Liver (tissue), 9 donors: ENCODE data around the gene PARP16. TPM values are rescaled to one million over a fixed set of nuclear protein-coding genes. Genes with fewer than 3 reads are reported as not detected.

Experiments used
- DNase-seq: peaks from one replicate; pipeline ENCODE4 v3.0.0-alpha.2; 2017; ENCODE audit warnings: low spot score
- H3K27ac ChIP-seq, 2 donors: one replicate each; pipeline ENCODE4 v1.7.0; 2013; ENCODE audit warnings: inconsistent platforms in 2 of 2, low read length in 2 of 2, control low read depth in 1 of 2, low read depth in 1 of 2, mild to moderate bottlenecking in 1 of 2
- H3K27me3 ChIP-seq, 4 donors: one replicate each; pipeline versions ENCODE4 v1.6.1 to v1.7.0; 2013; ENCODE audit warnings: low read length in 3 of 4, inconsistent platforms in 1 of 4, mild to moderate bottlenecking in 1 of 4, moderate library complexity in 1 of 4; ENCODE audit not compliant: control insufficient read depth in 4 of 4, insufficient read depth in 4 of 4
- H3K36me3 ChIP-seq, 4 donors: one replicate each; pipeline versions ENCODE4 v1.6.1 to v1.7.0; 2013; ENCODE audit warnings: low read length in 3 of 4, mild to moderate bottlenecking in 3 of 4, low read depth in 1 of 4, moderate library complexity in 1 of 4; ENCODE audit not compliant: control insufficient read depth in 4 of 4, insufficient read depth in 3 of 4
- H3K4me1 ChIP-seq, 4 donors: one replicate each; pipeline versions ENCODE4 v1.6.1 to v1.7.0; 2013; ENCODE audit warnings: low read length in 3 of 4, mild to moderate bottlenecking in 3 of 4, moderate library complexity in 1 of 4; ENCODE audit not compliant: control insufficient read depth in 4 of 4, insufficient read depth in 4 of 4
- H3K4me3 ChIP-seq, 3 donors: one replicate each; pipeline versions ENCODE4 v1.6.1 to v1.7.0; 2013; ENCODE audit warnings: low read length in 3 of 3, control low read depth in 1 of 3, low read depth in 1 of 3, mild to moderate bottlenecking in 1 of 3
- H3K9ac ChIP-seq, 2 donors: one replicate each; pipeline ENCODE4 v1.7.0; 2013; ENCODE audit warnings: low read length in 2 of 2, mild to moderate bottlenecking in 2 of 2, moderate library complexity in 2 of 2, control low read depth in 1 of 2, low read depth in 1 of 2
- H3K9me3 ChIP-seq, 4 donors: one replicate each; pipeline versions ENCODE4 v1.6.1 to v1.7.0; 2013; ENCODE audit warnings: low read length in 3 of 4; ENCODE audit not compliant: control insufficient read depth in 4 of 4
- EGR1 ChIP-seq, 2 donors: IDR thresholded peaks; 2 replicates each; pipeline ENCODE4 v1.6.1; 2016 to 2018; ENCODE audit warnings: antibody characterized with exemption in 2 of 2, low read depth in 2 of 2
- FOXA1 ChIP-seq: IDR thresholded peaks from 2 replicates; pipeline ENCODE4 v1.6.1; 2016; ENCODE audit warnings: antibody characterized with exemption
- FOXA2 ChIP-seq: IDR thresholded peaks from 2 replicates; pipeline ENCODE4 v1.6.1; 2016; ENCODE audit warnings: antibody characterized with exemption
- GABPA ChIP-seq, 2 donors: IDR thresholded peaks in 1 of 2; conservative IDR thresholded peaks in 1 of 2; 2 replicates each; pipeline ENCODE4 v1.6.1; 2016; ENCODE audit warnings: antibody characterized with exemption in 2 of 2, mild to moderate bottlenecking in 1 of 2, moderate library complexity in 1 of 2
- HNF4A ChIP-seq, 2 donors: conservative IDR thresholded peaks; 2 replicates each; pipeline ENCODE4 v1.6.1; 2016; ENCODE audit warnings: antibody characterized with exemption in 2 of 2, mild to moderate bottlenecking in 2 of 2
- HNF4G ChIP-seq: IDR thresholded peaks from 2 replicates; pipeline ENCODE4 v1.6.1; 2016; ENCODE audit warnings: antibody characterized with exemption
- JUND ChIP-seq, 2 donors: IDR thresholded peaks; 2 replicates each; pipeline ENCODE4 v1.6.1; 2016; ENCODE audit warnings: antibody characterized with exemption in 2 of 2
- MAX ChIP-seq: IDR thresholded peaks from 2 replicates; pipeline ENCODE4 v1.6.1; 2016; ENCODE audit warnings: antibody characterized with exemption
- NR2F2 ChIP-seq: IDR thresholded peaks from 2 replicates; pipeline ENCODE4 v1.6.1; 2016; ENCODE audit warnings: antibody characterized with exemption
- RAD21 ChIP-seq, 2 donors: IDR thresholded peaks; 2 replicates each; pipeline ENCODE4 v1.6.1; 2016; ENCODE audit warnings: antibody characterized with exemption in 2 of 2, mild to moderate bottlenecking in 2 of 2
- RXRA ChIP-seq, 2 donors: IDR thresholded peaks; 2 replicates each; pipeline ENCODE4 v1.6.1; 2017 to 2018; ENCODE audit warnings: antibody characterized with exemption in 2 of 2, mild to moderate bottlenecking in 1 of 2
- SP1 ChIP-seq: IDR thresholded peaks from 2 replicates; pipeline ENCODE4 v1.6.1; 2018; ENCODE audit warnings: antibody characterized with exemption, mild to moderate bottlenecking
- TAF1 ChIP-seq: conservative IDR thresholded peaks from 2 replicates; pipeline ENCODE4 v1.6.1; 2016; ENCODE audit warnings: antibody characterized with exemption, mild to moderate bottlenecking
- YY1 ChIP-seq: IDR thresholded peaks from 2 replicates; pipeline ENCODE4 v1.6.1; 2016; ENCODE audit warnings: antibody characterized with exemption, mild to moderate bottlenecking
- ZBTB33 ChIP-seq: IDR thresholded peaks from 2 replicates; pipeline ENCODE4 v1.6.1; 2016; ENCODE audit warnings: antibody characterized with exemption
- WGBS: extraction: QIAGEN DNeasy Blood & Tissue Kit; methylation state at CpG from one replicate; pipeline ENCODE4 v1.1.7; 2013; 5-methylcytosine and 5-hydroxymethylcytosine counted together
- polyA plus RNA-seq, 2 donors: library from polyadenylated mRNA; stranded (reverse) in 1 of 2; unstranded in 1 of 2; fragments of 200-250 nt in 1 of 2; fragments of >200 nt in 1 of 2; fragmentation: Nextera tagmentation in 1 of 2; extraction: Ambion mirVana in 1 of 2; gene quantifications; one replicate each; pipeline versions ENCODE4 v1.2.1 to v1.2.3, GENCODE V29; 2013 to 2015
- total RNA-seq, 2 donors: library from RNA; depleted of rRNA; stranded (reverse); fragments of >200 nt; gene quantifications; one replicate each; pipeline ENCODE4 v1.2.3, GENCODE V29; 2014
- TF ChIP-seq, protein P1 (sequence below): IDR thresholded peaks from 2 replicates; pipeline ENCODE4 v1.6.1; 2016; ENCODE audit warnings: antibody characterized with exemption, mild to moderate bottlenecking
- TF ChIP-seq, protein P2 (sequence below): fragments of 150-350 bp; IDR thresholded peaks from 2 replicates; pipeline ENCODE4 v1.5.1; 2017; ENCODE audit warnings: improper control_type of control experiment, low read depth, low read length; ENCODE audit not compliant: missing input control
- TF ChIP-seq, protein P3 (sequence below): IDR thresholded peaks from 2 replicates; pipeline ENCODE4 v1.6.1; 2016; ENCODE audit warnings: antibody characterized with exemption
- donor health status: healthy.
- donor health status: healthy.
- donor health status: healthy.
- donor health status: healthy.
- donor health status: healthy.

Gene PARP16
- total and polyA plus RNA-seq, 4 donors: 4.0 to 6.9 (median 5.7) TPM

- Histone ChIP-seq H3K4me3 (peak overlapping the region; percentile 70 to 74 (median 74)), H3K9ac (peak overlapping the region; percentile 33 to 62), H3K4me1 (peaks cover 0 to 16% (median 12%) of the 10 kb centered on the region in 4 donors), H3K9me3 (no peaks in the 10 kb centered on the region), H3K27ac (peak overlapping the region; percentile 83 to 96), H3K36me3 (no peaks in the 10 kb centered on the region), H3K27me3 (no peaks in the 10 kb centered on the region)
- peak in 1 of 2 donors; percentile 38 for TF ChIP-seq GABPA (IDR thresholded peaks at IDR 0.05 in 1 of 2, conservative IDR thresholded peaks at IDR 0.05 in 1 of 2)
- peak in 1 of 2 donors; percentile 42 for TF ChIP-seq EGR1 (IDR thresholded peaks at IDR 0.05; ENCODE audit: low read depth in 2 of 2)
- peak; percentile 53 for TF ChIP-seq FOXA1
- TF ChIP-seq HNF4A (conservative IDR thresholded peaks at IDR 0.05): peak; percentile 91 to 94
- TF ChIP-seq, protein P1, sequence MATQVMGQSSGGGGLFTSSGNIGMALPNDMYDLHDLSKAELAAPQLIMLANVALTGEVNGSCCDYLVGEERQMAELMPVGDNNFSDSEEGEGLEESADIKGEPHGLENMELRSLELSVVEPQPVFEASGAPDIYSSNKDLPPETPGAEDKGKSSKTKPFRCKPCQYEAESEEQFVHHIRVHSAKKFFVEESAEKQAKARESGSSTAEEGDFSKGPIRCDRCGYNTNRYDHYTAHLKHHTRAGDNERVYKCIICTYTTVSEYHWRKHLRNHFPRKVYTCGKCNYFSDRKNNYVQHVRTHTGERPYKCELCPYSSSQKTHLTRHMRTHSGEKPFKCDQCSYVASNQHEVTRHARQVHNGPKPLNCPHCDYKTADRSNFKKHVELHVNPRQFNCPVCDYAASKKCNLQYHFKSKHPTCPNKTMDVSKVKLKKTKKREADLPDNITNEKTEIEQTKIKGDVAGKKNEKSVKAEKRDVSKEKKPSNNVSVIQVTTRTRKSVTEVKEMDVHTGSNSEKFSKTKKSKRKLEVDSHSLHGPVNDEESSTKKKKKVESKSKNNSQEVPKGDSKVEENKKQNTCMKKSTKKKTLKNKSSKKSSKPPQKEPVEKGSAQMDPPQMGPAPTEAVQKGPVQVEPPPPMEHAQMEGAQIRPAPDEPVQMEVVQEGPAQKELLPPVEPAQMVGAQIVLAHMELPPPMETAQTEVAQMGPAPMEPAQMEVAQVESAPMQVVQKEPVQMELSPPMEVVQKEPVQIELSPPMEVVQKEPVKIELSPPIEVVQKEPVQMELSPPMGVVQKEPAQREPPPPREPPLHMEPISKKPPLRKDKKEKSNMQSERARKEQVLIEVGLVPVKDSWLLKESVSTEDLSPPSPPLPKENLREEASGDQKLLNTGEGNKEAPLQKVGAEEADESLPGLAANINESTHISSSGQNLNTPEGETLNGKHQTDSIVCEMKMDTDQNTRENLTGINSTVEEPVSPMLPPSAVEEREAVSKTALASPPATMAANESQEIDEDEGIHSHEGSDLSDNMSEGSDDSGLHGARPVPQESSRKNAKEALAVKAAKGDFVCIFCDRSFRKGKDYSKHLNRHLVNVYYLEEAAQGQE: peak; percentile 49
- TF ChIP-seq, protein P2, sequence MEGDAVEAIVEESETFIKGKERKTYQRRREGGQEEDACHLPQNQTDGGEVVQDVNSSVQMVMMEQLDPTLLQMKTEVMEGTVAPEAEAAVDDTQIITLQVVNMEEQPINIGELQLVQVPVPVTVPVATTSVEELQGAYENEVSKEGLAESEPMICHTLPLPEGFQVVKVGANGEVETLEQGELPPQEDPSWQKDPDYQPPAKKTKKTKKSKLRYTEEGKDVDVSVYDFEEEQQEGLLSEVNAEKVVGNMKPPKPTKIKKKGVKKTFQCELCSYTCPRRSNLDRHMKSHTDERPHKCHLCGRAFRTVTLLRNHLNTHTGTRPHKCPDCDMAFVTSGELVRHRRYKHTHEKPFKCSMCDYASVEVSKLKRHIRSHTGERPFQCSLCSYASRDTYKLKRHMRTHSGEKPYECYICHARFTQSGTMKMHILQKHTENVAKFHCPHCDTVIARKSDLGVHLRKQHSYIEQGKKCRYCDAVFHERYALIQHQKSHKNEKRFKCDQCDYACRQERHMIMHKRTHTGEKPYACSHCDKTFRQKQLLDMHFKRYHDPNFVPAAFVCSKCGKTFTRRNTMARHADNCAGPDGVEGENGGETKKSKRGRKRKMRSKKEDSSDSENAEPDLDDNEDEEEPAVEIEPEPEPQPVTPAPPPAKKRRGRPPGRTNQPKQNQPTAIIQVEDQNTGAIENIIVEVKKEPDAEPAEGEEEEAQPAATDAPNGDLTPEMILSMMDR: no peak
- peak; percentile 62 for TF ChIP-seq YY1
- no peak for TF ChIP-seq NR2F2
- TF ChIP-seq, protein P3, sequence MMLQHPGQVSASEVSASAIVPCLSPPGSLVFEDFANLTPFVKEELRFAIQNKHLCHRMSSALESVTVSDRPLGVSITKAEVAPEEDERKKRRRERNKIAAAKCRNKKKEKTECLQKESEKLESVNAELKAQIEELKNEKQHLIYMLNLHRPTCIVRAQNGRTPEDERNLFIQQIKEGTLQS: no peak
- TF ChIP-seq JUND (IDR thresholded peaks at IDR 0.05): no peak
- peak; percentile 59 for TF ChIP-seq SP1
- peak; percentile 75 for TF ChIP-seq TAF1
- no peak for TF ChIP-seq ZBTB33
- no peak for TF ChIP-seq RAD21 (IDR thresholded peaks at IDR 0.05)
- TF ChIP-seq RXRA (IDR thresholded peaks at IDR 0.05): peak; percentile 57 to 58
- peak; percentile 37 for TF ChIP-seq MAX
- peak; percentile 77 for TF ChIP-seq FOXA2
- peak; percentile 40 for TF ChIP-seq HNF4G
- no peak for DNase-seq
- under 1% methylated on average over 52 of the region's 52 CpGs for WGBS
Measured at GRCh38 chr15:65286069-65286703, 497 bp downstream of the PARP16 start.
